ENCODE measurements around the gene GRIA4.

The GRIA4 gene

GRCh38 chr11:105799728-105800462 is 190.0 kb downstream of the GRIA4 start:
- Histone ChIP-seq H3K4me3 (ENCODE audit: low read length) (no peak overlapping the region), H2AFZ (ENCODE audit: low read depth, low read length) (no peak overlapping the region), H3K4me1 (ENCODE audit: low read length) (no peaks in the 10 kb centered on the region), H4K20me1 (ENCODE audit: insufficient read depth, low read length) (no peaks in the 10 kb centered on the region), H3K36me3 (replicated peaks; ENCODE audit: low read depth, low read length) (no peaks in the 10 kb centered on the region), H3K9ac (ENCODE audit: low read length) (no peak overlapping the region), H3K27ac (ENCODE audit: low read length) (no peak overlapping the region), H3K9me3 (ENCODE audit: insufficient read depth, low read length) (no peaks in the 10 kb centered on the region), H3K27me3 (ENCODE audit: low read depth, low read length) (no peaks in the 10 kb centered on the region), H3K79me2 (ENCODE audit: low read length) (no peaks in the 10 kb centered on the region), H3K4me2 (ENCODE audit: low read length) (no peak overlapping the region)
- no peak for TF ChIP-seq EZH2phosphoT487 (IDR thresholded peaks at IDR 0.05; ENCODE audit: low read depth)
- no peak for TF ChIP-seq CTCF (IDR thresholded peaks at IDR 0.05; ENCODE audit: low read depth, low read length)

- Histone ChIP-seq H3K27me3 (ENCODE audit: low read depth, low read length) (no peaks in the 10 kb centered on the region), H3K79me2 (ENCODE audit: low read length) (no peaks in the 10 kb centered on the region), H3K27ac (ENCODE audit: low read length) (no peak overlapping the region), H3K4me3 (ENCODE audit: low read length) (no peak overlapping the region), H3K9ac (ENCODE audit: low read length) (no peak overlapping the region), H3K4me1 (ENCODE audit: low read length) (no peaks in the 10 kb centered on the region), H2AFZ (ENCODE audit: low read depth, low read length) (no peak overlapping the region), H3K4me2 (ENCODE audit: low read length) (no peak overlapping the region), H3K9me3 (ENCODE audit: insufficient read depth, low read length) (no peaks in the 10 kb centered on the region), H4K20me1 (ENCODE audit: insufficient read depth, low read length) (no peaks in the 10 kb centered on the region), H3K36me3 (replicated peaks; ENCODE audit: low read depth, low read length) (no peaks in the 10 kb centered on the region)
- no peak for TF ChIP-seq EZH2phosphoT487 (IDR thresholded peaks at IDR 0.05; ENCODE audit: low read depth)
- TF ChIP-seq CTCF (IDR thresholded peaks at IDR 0.05; ENCODE audit: low read depth, low read length) = no peak
Observed at GRCh38 chr11:105802390-105802789, 192.5 kb downstream of the GRIA4 start.

GRCh38 chr11:105811242-105811641 is 201.4 kb downstream of the GRIA4 start:
- Histone ChIP-seq H3K9me3 (ENCODE audit: insufficient read depth, low read length) (no peaks in the 10 kb centered on the region), H4K20me1 (ENCODE audit: insufficient read depth, low read length) (no peaks in the 10 kb centered on the region), H3K36me3 (replicated peaks; ENCODE audit: low read depth, low read length) (no peaks in the 10 kb centered on the region), H3K9ac (ENCODE audit: low read length) (no peak overlapping the region), H3K4me1 (ENCODE audit: low read length) (no peaks in the 10 kb centered on the region), H3K79me2 (ENCODE audit: low read length) (no peaks in the 10 kb centered on the region), H2AFZ (ENCODE audit: low read depth, low read length) (no peak overlapping the region), H3K4me2 (ENCODE audit: low read length) (no peak overlapping the region), H3K4me3 (ENCODE audit: low read length) (no peak overlapping the region), H3K27ac (ENCODE audit: low read length) (no peak overlapping the region), H3K27me3 (ENCODE audit: low read depth, low read length) (no peaks in the 10 kb centered on the region)
- TF ChIP-seq CTCF (IDR thresholded peaks at IDR 0.05; ENCODE audit: low read depth, low read length) (no peak), EZH2phosphoT487 (IDR thresholded peaks at IDR 0.05; ENCODE audit: low read depth) (no peak)

GRCh38 chr11:105821372-105821771 is 211.5 kb downstream of the GRIA4 start:
- Histone ChIP-seq H4K20me1 (ENCODE audit: insufficient read depth, low read length) (no peaks in the 10 kb centered on the region), H3K4me2 (ENCODE audit: low read length) (no peak overlapping the region), H3K27ac (ENCODE audit: low read length) (no peak overlapping the region), H3K79me2 (ENCODE audit: low read length) (no peaks in the 10 kb centered on the region), H3K9me3 (ENCODE audit: insufficient read depth, low read length) (no peaks in the 10 kb centered on the region), H3K27me3 (ENCODE audit: low read depth, low read length) (no peaks in the 10 kb centered on the region), H3K4me1 (ENCODE audit: low read length) (no peaks in the 10 kb centered on the region), H3K36me3 (replicated peaks; ENCODE audit: low read depth, low read length) (no peaks in the 10 kb centered on the region), H3K9ac (ENCODE audit: low read length) (no peak overlapping the region), H2AFZ (ENCODE audit: low read depth, low read length) (no peak overlapping the region), H3K4me3 (ENCODE audit: low read length) (no peak overlapping the region)
- TF ChIP-seq CTCF (IDR thresholded peaks at IDR 0.05; ENCODE audit: low read depth, low read length) (no peak), EZH2phosphoT487 (IDR thresholded peaks at IDR 0.05; ENCODE audit: low read depth) (no peak)
